Liver (tissue), 9 donors: ENCODE data around the gene TBX2. TPM values are rescaled to one million over a fixed set of nuclear protein-coding genes. Genes with fewer than 3 reads are reported as not detected.

ENCODE experiments used
- DNase-seq: peaks from one replicate; pipeline ENCODE4 v3.0.0-alpha.2; 2017; ENCODE audit warnings: low spot score
- H3K27ac ChIP-seq, 2 donors: one replicate each; pipeline ENCODE4 v1.7.0; 2013; ENCODE audit warnings: inconsistent platforms in 2 of 2, low read length in 2 of 2, control low read depth in 1 of 2, low read depth in 1 of 2, mild to moderate bottlenecking in 1 of 2
- H3K27me3 ChIP-seq, 4 donors: one replicate each; pipeline versions ENCODE4 v1.6.1 to v1.7.0; 2013; ENCODE audit warnings: low read length in 3 of 4, inconsistent platforms in 1 of 4, mild to moderate bottlenecking in 1 of 4, moderate library complexity in 1 of 4; ENCODE audit not compliant: control insufficient read depth in 4 of 4, insufficient read depth in 4 of 4
- H3K36me3 ChIP-seq, 4 donors: one replicate each; pipeline versions ENCODE4 v1.6.1 to v1.7.0; 2013; ENCODE audit warnings: low read length in 3 of 4, mild to moderate bottlenecking in 3 of 4, low read depth in 1 of 4, moderate library complexity in 1 of 4; ENCODE audit not compliant: control insufficient read depth in 4 of 4, insufficient read depth in 3 of 4
- H3K4me1 ChIP-seq, 4 donors: one replicate each; pipeline versions ENCODE4 v1.6.1 to v1.7.0; 2013; ENCODE audit warnings: low read length in 3 of 4, mild to moderate bottlenecking in 3 of 4, moderate library complexity in 1 of 4; ENCODE audit not compliant: control insufficient read depth in 4 of 4, insufficient read depth in 4 of 4
- H3K4me3 ChIP-seq, 3 donors: one replicate each; pipeline versions ENCODE4 v1.6.1 to v1.7.0; 2013; ENCODE audit warnings: low read length in 3 of 3, control low read depth in 1 of 3, low read depth in 1 of 3, mild to moderate bottlenecking in 1 of 3
- H3K9ac ChIP-seq, 2 donors: one replicate each; pipeline ENCODE4 v1.7.0; 2013; ENCODE audit warnings: low read length in 2 of 2, mild to moderate bottlenecking in 2 of 2, moderate library complexity in 2 of 2, control low read depth in 1 of 2, low read depth in 1 of 2
- H3K9me3 ChIP-seq, 4 donors: one replicate each; pipeline versions ENCODE4 v1.6.1 to v1.7.0; 2013; ENCODE audit warnings: low read length in 3 of 4; ENCODE audit not compliant: control insufficient read depth in 4 of 4
- ATF3 ChIP-seq: IDR thresholded peaks from 2 replicates; pipeline ENCODE4 v1.6.1; 2016; ENCODE audit warnings: antibody characterized with exemption
- FOXA2 ChIP-seq: IDR thresholded peaks from 2 replicates; pipeline ENCODE4 v1.6.1; 2016; ENCODE audit warnings: antibody characterized with exemption
- GABPA ChIP-seq, 2 donors: IDR thresholded peaks in 1 of 2; conservative IDR thresholded peaks in 1 of 2; 2 replicates each; pipeline ENCODE4 v1.6.1; 2016; ENCODE audit warnings: antibody characterized with exemption in 2 of 2, mild to moderate bottlenecking in 1 of 2, moderate library complexity in 1 of 2
- HNF4A ChIP-seq, 2 donors: conservative IDR thresholded peaks; 2 replicates each; pipeline ENCODE4 v1.6.1; 2016; ENCODE audit warnings: antibody characterized with exemption in 2 of 2, mild to moderate bottlenecking in 2 of 2
- JUND ChIP-seq, 2 donors: IDR thresholded peaks; 2 replicates each; pipeline ENCODE4 v1.6.1; 2016; ENCODE audit warnings: antibody characterized with exemption in 2 of 2
- NR2F2 ChIP-seq: IDR thresholded peaks from 2 replicates; pipeline ENCODE4 v1.6.1; 2016; ENCODE audit warnings: antibody characterized with exemption
- RAD21 ChIP-seq, 2 donors: IDR thresholded peaks; 2 replicates each; pipeline ENCODE4 v1.6.1; 2016; ENCODE audit warnings: antibody characterized with exemption in 2 of 2, mild to moderate bottlenecking in 2 of 2
- RXRA ChIP-seq, 2 donors: IDR thresholded peaks; 2 replicates each; pipeline ENCODE4 v1.6.1; 2017 to 2018; ENCODE audit warnings: antibody characterized with exemption in 2 of 2, mild to moderate bottlenecking in 1 of 2
- SP1 ChIP-seq: IDR thresholded peaks from 2 replicates; pipeline ENCODE4 v1.6.1; 2018; ENCODE audit warnings: antibody characterized with exemption, mild to moderate bottlenecking
- TAF1 ChIP-seq: conservative IDR thresholded peaks from 2 replicates; pipeline ENCODE4 v1.6.1; 2016; ENCODE audit warnings: antibody characterized with exemption, mild to moderate bottlenecking
- YY1 ChIP-seq: IDR thresholded peaks from 2 replicates; pipeline ENCODE4 v1.6.1; 2016; ENCODE audit warnings: antibody characterized with exemption, mild to moderate bottlenecking
- ZBTB33 ChIP-seq: IDR thresholded peaks from 2 replicates; pipeline ENCODE4 v1.6.1; 2016; ENCODE audit warnings: antibody characterized with exemption
- WGBS: extraction: QIAGEN DNeasy Blood & Tissue Kit; methylation state at CpG from one replicate; pipeline ENCODE4 v1.1.7; 2013; 5-methylcytosine and 5-hydroxymethylcytosine counted together
- polyA plus RNA-seq, 2 donors: library from polyadenylated mRNA; stranded (reverse) in 1 of 2; unstranded in 1 of 2; fragments of 200-250 nt in 1 of 2; fragments of >200 nt in 1 of 2; fragmentation: Nextera tagmentation in 1 of 2; extraction: Ambion mirVana in 1 of 2; gene quantifications; one replicate each; pipeline versions ENCODE4 v1.2.1 to v1.2.3, GENCODE V29; 2013 to 2015
- total RNA-seq, 2 donors: library from RNA; depleted of rRNA; stranded (reverse); fragments of >200 nt; gene quantifications; one replicate each; pipeline ENCODE4 v1.2.3, GENCODE V29; 2014
- TF ChIP-seq, protein P1 (sequence below): IDR thresholded peaks from 2 replicates; pipeline ENCODE4 v1.6.1; 2016; ENCODE audit warnings: antibody characterized with exemption
- donor health status: healthy.
- donor health status: healthy.
- donor health status: healthy.
- donor health status: healthy.
- donor health status: healthy.

TBX2 gene
- total and polyA plus RNA-seq, 4 donors = 0.85 to 3.1 (median 2.5) TPM

DNA sequence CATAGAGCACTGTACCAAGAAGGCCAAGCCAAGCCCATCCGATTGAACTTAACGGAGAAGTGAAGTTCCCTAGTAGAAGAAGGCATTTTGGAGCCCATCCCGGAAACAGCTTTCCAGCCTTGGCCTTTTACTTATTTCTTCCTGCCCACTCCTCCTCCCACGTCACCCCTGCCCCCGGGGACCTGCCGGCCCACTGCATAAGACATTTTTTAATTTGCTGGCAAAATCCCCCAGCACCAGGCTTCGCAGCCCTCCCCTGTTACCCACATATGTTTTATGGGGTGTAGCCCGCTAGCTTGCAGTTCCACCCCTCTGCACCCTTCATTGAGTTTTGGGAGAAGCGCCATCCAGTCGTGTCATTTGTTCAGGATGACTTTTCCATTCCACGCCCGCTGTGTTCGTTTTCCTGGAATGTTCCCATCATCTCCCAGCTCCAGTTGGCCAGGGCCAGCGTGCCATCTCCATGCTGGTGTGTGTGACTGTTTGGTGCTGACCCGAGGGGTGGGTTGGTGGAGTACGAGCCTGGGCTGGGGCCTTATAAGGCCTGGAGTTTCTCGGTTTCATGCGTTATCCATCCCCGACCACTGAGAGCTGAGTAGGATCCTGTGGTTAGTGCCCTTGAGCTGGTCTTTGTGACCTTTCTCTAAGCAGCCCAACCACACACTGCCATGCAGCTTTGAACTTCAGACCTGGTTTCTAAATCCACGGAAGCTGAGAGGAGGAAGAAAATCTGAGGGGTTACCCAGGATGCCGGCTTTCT, 20.0 kb upstream of the TBX2 start:
- H3K36me3 ChIP-seq = no peaks in the 10 kb centered on the region
- H3K4me1 ChIP-seq = no peaks in the 10 kb centered on the region
- no peak overlapping the region for H3K27ac ChIP-seq
- no peak for TF ChIP-seq FOXA2
- no peak for TF ChIP-seq HNF4A (conservative IDR thresholded peaks at IDR 0.05)
- TF ChIP-seq TAF1 = no peak
- TF ChIP-seq ZBTB33 = no peak
- TF ChIP-seq, protein P1, sequence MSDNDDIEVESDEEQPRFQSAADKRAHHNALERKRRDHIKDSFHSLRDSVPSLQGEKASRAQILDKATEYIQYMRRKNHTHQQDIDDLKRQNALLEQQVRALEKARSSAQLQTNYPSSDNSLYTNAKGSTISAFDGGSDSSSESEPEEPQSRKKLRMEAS = no peak
- no peaks in the 10 kb centered on the region for H3K9me3 ChIP-seq
- no peaks in the 10 kb centered on the region for H3K27me3 ChIP-seq
- H3K9ac ChIP-seq = no peak overlapping the region
- no peak for DNase-seq
- no peak overlapping the region for H3K4me3 ChIP-seq
- 93% methylated on average over 21 of the region's 21 CpGs for WGBS

GRCh38 chr17:61380217-61380835, 19.3 kb upstream of the TBX2 start:
- no peaks in the 10 kb centered on the region for H3K4me1 ChIP-seq
- H3K9me3 ChIP-seq = no peaks in the 10 kb centered on the region
- no peaks in the 10 kb centered on the region for H3K27me3 ChIP-seq
- DNase-seq = no peak
- no peak overlapping the region for H3K9ac ChIP-seq
- TF ChIP-seq GABPA (IDR thresholded peaks at IDR 0.05 in 1 of 2, conservative IDR thresholded peaks at IDR 0.05 in 1 of 2) (no peak), SP1 (no peak), TAF1 (no peak), NR2F2 (no peak)
- H3K27ac ChIP-seq = no peak overlapping the region
- H3K4me3 ChIP-seq = no peak overlapping the region
- WGBS = 92% methylated on average over 10 of the region's 10 CpGs
- H3K36me3 ChIP-seq = no peaks in the 10 kb centered on the region

GRCh38 chr17:61380836-61381525, 18.7 kb upstream of the TBX2 start:
- Histone ChIP-seq H3K4me1 (no peaks in the 10 kb centered on the region), H3K27ac (no peak overlapping the region), H3K9me3 (no peaks in the 10 kb centered on the region), H3K9ac (no peak overlapping the region), H3K4me3 (no peak overlapping the region), H3K27me3 (no peaks in the 10 kb centered on the region), H3K36me3 (no peaks in the 10 kb centered on the region)
- WGBS = 95% methylated on average over 18 of the region's 18 CpGs
- TF ChIP-seq JUND (IDR thresholded peaks at IDR 0.05) = no peak
- no peak for TF ChIP-seq YY1
- no peak for TF ChIP-seq GABPA (IDR thresholded peaks at IDR 0.05 in 1 of 2, conservative IDR thresholded peaks at IDR 0.05 in 1 of 2)
- TF ChIP-seq RAD21 (IDR thresholded peaks at IDR 0.05) = no peak
- TF ChIP-seq RXRA (IDR thresholded peaks at IDR 0.05) = no peak
- no peak for TF ChIP-seq ATF3
- no peak for DNase-seq
